ENCODE results near the gene CDKAL1. TPM values are rescaled to one million over a fixed set of nuclear protein-coding genes. Genes with fewer than 3 reads are reported as not detected.

Gene CDKAL1
- total and polyA plus RNA-seq, 2 of the 8 experiments (the other 6 are each of a cell fraction or from before 2014, with no cell fraction given): 8.4 to 24.6 TPM

- Histone ChIP-seq H3K23me2 (ENCODE audit: low read depth, low read length) (peaks cover 4% of the 10 kb centered on the region), H3K36me3 (ENCODE audit: control insufficient read depth in 2 of 4, insufficient read depth in 4 of 4, low read length in 3 of 4) (peaks cover 0 to 3% (median 0%) of the 10 kb centered on the region in 4 experiments; a peak in 1 of 8 replicates), H2BK12ac (ENCODE audit: low read depth, low read length) (no peak overlapping the region), H2BK15ac (ENCODE audit: low read length) (no peak overlapping the region), H3K4me2 (ENCODE audit: insufficient read depth in 1 of 2, low read depth in 2 of 2, low read length in 2 of 2) (no peak overlapping the region), H3K4me3 (ENCODE audit: extremely low read depth in 1 of 4, insufficient read depth in 2 of 4, low read depth in 3 of 4, low read length in 4 of 4) (no peak overlapping the region), H3K4ac (replicated peaks; ENCODE audit: insufficient read length, low read depth, low read length) (no peak overlapping the region), H3K56ac (replicated peaks; ENCODE audit: insufficient read length, low read depth, low read length) (no peak overlapping the region), H2BK5ac (ENCODE audit: low read depth, low read length) (no peak overlapping the region), H2AK5ac (ENCODE audit: low read depth, low read length) (no peak overlapping the region), H4K20me1 (replicated peaks in 1 of 2; ENCODE audit: control insufficient read depth in 1 of 2, insufficient read depth in 2 of 2, low read length in 2 of 2) (peaks cover 2 to 4% of the 10 kb centered on the region in 2 experiments), H4K5ac (ENCODE audit: insufficient read length, low read depth, low read length) (no peak overlapping the region), H3K23ac (ENCODE audit: insufficient read length) (no peak overlapping the region), H3K79me2 (ENCODE audit: control insufficient read depth in 1 of 2, insufficient read depth in 2 of 2, low read length in 2 of 2) (peaks cover 0 to 46% of the 10 kb centered on the region in 2 experiments; a peak in 2 of 4 replicates), H3K79me1 (ENCODE audit: low read depth, low read length) (peaks cover 7% of the 10 kb centered on the region; the same call in 1 of the 2 replicates), H3K9ac (replicated peaks in 1 of 4; ENCODE audit: extremely low read depth in 1 of 4, low read depth in 3 of 4, low read length in 3 of 4) (no peak overlapping the region; a peak in 1 of 7 replicates), H3K27ac (ENCODE audit: low read depth, low read length) (no peak overlapping the region), H3K18ac (ENCODE audit: extremely low read depth, low read length) (no peak overlapping the region), H4K91ac (replicated peaks; ENCODE audit: insufficient read length, low read length) (no peak overlapping the region), H3K9me3 (ENCODE audit: insufficient read depth in 2 of 2, low read depth in 1 of 2, low read length in 1 of 2) (no peaks in the 10 kb centered on the region), H3K27me3 (replicated peaks in 1 of 4; ENCODE audit: control insufficient read depth in 3 of 4, extremely low read depth in 1 of 4, insufficient read depth in 3 of 4, low read length in 3 of 4) (no peaks in the 10 kb centered on the region), H3K4me1 (replicated peaks in 1 of 4; ENCODE audit: control insufficient read depth in 3 of 4, insufficient read depth in 4 of 4, low read length in 3 of 4) (peaks cover 0 to 3% (median 0%) of the 10 kb centered on the region in 4 experiments; a peak in 1 of 7 replicates), H2BK120ac (replicated peaks; ENCODE audit: low read depth, low read length) (no peak overlapping the region), H3K14ac (ENCODE audit: insufficient read length) (no peak overlapping the region), H2BK20ac (ENCODE audit: low read length) (no peak overlapping the region), H4K8ac (ENCODE audit: extremely low read depth, insufficient read depth, low read length) (no peak overlapping the region), H2AFZ (ENCODE audit: low read length) (no peak overlapping the region)
- ChIA-PET POLR2A (ENCODE audit: partially characterized antibody) (interaction anchor here (0.9 kb wide), 2 partner anchors 14 to 1055 kb away, joined by 3 to 4 read pairs; partner anchors contain the start of gene SOX4), CTCF (ENCODE audit: partially characterized antibody) (interaction anchor here (0.7 to 2.8 kb wide), 7 partner anchors 8 to 249 kb away, joined by 3 to 11 read pairs (median 3); no protein-coding TSS in a partner anchor)
- FAIRE-seq (no peak), DNase-seq (ENCODE audit: low read depth in 1 of 2, low spot score in 2 of 2) (no peak)
- WGBS, 2 experiments (ENCODE audit: extremely low coverage in 1 of 2, insufficient coverage in 1 of 2, insufficient read length in 1 of 2, insufficient replicate concordance in 2 of 2, low coverage in 1 of 2, low lambda C conversion rate in 2 of 2, missing lambda C conversion rate in 1 of 2): 89% methylated on average over 1 of the region's 1 CpG; no CpG with 5 or more reads in 1 of the 2 experiments
- TF ChIP-seq E2F6 (IDR thresholded peaks at IDR 0.05) (no peak), ATF2 (IDR thresholded peaks at IDR 0.05; ENCODE audit: low read length) (no peak), TBP (IDR thresholded peaks at IDR 0.05; ENCODE audit: low read depth, low read length) (no peak), EZH2 (IDR thresholded peaks at IDR 0.05; ENCODE audit: low read depth, low read length, severe bottlenecking) (no peak), BRCA1 (IDR thresholded peaks at IDR 0.05; ENCODE audit: low read depth, low read length) (no peak)
Measured at GRCh38 chr6:20538131-20538662, 3.9 kb downstream of the CDKAL1 start.

Data from H1 (cell line).